Activated naive CD4-positive, alpha-beta T cell treated with anti-CD3 and anti-CD28 coated beads, Interleukin-2, amount 10 ng/mL, durations not matched to agents 7 days and 5 days (primary cell): ENCODE results near the gene VSNL1.

Experiments used
- CTCF ChIA-PET: fragments of 350-600 bp; sonication (Branson Sonifier 250); formaldehyde crosslinking; loops from one replicate; lab custom pipeline; 2021; ENCODE audit warnings: antibody characterized with exemption; lab: Charles Lee
- DNase-seq: peaks from one replicate; pipeline ENCODE4 v3.0.0-alpha.2; 2020
- H3K27ac Mint-ChIP-seq: one replicate; pipeline ENCODE4 v1.8.0; 2021; ENCODE audit warnings: mild to moderate bottlenecking, moderate library complexity, mixed read lengths
- H3K27me3 Mint-ChIP-seq: one replicate; pipeline ENCODE4 v1.8.0; 2021; ENCODE audit warnings: mild to moderate bottlenecking, mixed read lengths
- H3K36me3 Mint-ChIP-seq: one replicate; pipeline ENCODE4 v1.8.0; 2021; ENCODE audit warnings: mixed read lengths
- H3K4me1 Mint-ChIP-seq: one replicate; pipeline ENCODE4 v1.8.0; 2021; ENCODE audit warnings: mixed read lengths
- H3K4me3 Mint-ChIP-seq: one replicate; pipeline ENCODE4 v1.8.0; 2021; ENCODE audit warnings: mild to moderate bottlenecking, moderate library complexity, mixed read lengths
- H3K9me3 Mint-ChIP-seq: one replicate; pipeline ENCODE4 v1.8.0; 2021; ENCODE audit warnings: mixed read lengths

Gene VSNL1

DNA sequence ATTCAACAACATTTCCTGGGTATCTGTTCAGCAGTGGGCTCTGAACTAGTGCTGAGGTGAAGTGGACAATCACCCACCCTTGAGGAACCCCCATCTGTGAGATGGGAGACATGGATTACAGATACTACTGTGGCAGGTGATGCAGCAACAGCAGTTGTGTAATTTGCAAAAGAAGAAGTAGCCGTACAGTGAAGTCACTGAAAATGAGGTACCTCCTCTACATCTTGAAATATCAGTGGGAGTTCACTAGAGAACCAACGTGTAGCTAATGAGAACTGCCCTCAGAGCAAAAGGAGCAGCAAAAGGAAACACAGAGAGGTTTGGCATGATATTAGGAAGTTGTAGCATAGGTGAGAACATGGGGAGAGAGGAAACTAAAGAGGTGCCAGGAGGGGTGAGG lies 41.3 kb downstream of the VSNL1 start:
- no peak for DNase-seq
- Mint-ChIP-seq H3K4me3 (no peak overlapping the region), H3K4me1 (peaks cover 13% of the 10 kb centered on the region), H3K27me3 (no peaks in the 10 kb centered on the region), H3K27ac (no peak overlapping the region), H3K36me3 (no peaks in the 10 kb centered on the region), H3K9me3 (no peaks in the 10 kb centered on the region)
- CTCF ChIA-PET: no interaction called here

GRCh38 chr2:17583166-17583565 lies 42.7 kb downstream of the VSNL1 start:
- no peak for DNase-seq
- H3K27me3 Mint-ChIP-seq: no peaks in the 10 kb centered on the region

DNA sequence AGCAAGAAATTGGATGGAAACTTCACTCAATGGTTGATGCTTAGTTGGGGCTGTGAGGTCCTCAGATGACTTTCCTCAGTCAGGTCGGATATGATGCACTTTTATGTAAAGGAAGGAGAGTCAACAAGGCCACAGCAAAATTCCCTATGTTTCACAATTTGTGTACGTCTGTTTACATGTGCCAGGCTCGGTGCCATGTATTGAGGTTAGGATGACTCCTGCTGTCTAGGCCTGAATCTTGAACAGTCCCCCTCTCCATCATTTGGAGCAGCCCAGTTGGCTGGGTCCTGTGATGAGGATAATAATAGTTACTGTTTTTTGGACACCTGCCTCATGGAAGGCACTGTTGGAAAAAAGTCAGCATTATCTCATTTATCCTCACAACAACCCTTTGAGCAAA lies 43.1 kb downstream of the VSNL1 start:
- peaks cover 8% of the 10 kb centered on the region for H3K4me1 Mint-ChIP-seq
- H3K36me3 Mint-ChIP-seq: no peaks in the 10 kb centered on the region
- H3K4me3 Mint-ChIP-seq: no peak overlapping the region
- H3K27ac Mint-ChIP-seq: no peak overlapping the region
- CTCF ChIA-PET: no interaction called here
- no peaks in the 10 kb centered on the region for H3K27me3 Mint-ChIP-seq
- H3K9me3 Mint-ChIP-seq: no peaks in the 10 kb centered on the region
- DNase-seq: no peak

More at GRCh38 chr2:17583166-17583565, 42.7 kb downstream of the VSNL1 start:
- no peak overlapping the region for H3K4me3 Mint-ChIP-seq
- no peaks in the 10 kb centered on the region for H3K36me3 Mint-ChIP-seq
- no peaks in the 10 kb centered on the region for H3K9me3 Mint-ChIP-seq
- H3K27ac Mint-ChIP-seq: no peak overlapping the region
- H3K4me1 Mint-ChIP-seq: peaks cover 12% of the 10 kb centered on the region
- CTCF ChIA-PET: no interaction called here

- Mint-ChIP-seq H3K4me1 (peaks cover 3% of the 10 kb centered on the region), H3K27ac (no peak overlapping the region), H3K9me3 (no peaks in the 10 kb centered on the region), H3K36me3 (no peaks in the 10 kb centered on the region), H3K27me3 (no peaks in the 10 kb centered on the region), H3K4me3 (no peak overlapping the region)
- no peak for DNase-seq
- CTCF ChIA-PET: no interaction called here
These were observed 44.2 kb downstream of the VSNL1 start for GRCh38 chr2:17584689-17585088.

GRCh38 chr2:17587469-17587868 lies 47.0 kb downstream of the VSNL1 start:
- no peak overlapping the region for H3K27ac Mint-ChIP-seq
- H3K4me3 Mint-ChIP-seq: no peak overlapping the region
- H3K4me1 Mint-ChIP-seq: no peaks in the 10 kb centered on the region
- H3K27me3 Mint-ChIP-seq: no peaks in the 10 kb centered on the region
- H3K9me3 Mint-ChIP-seq: no peaks in the 10 kb centered on the region
- CTCF ChIA-PET: no interaction called here
- no peak for DNase-seq
- no peaks in the 10 kb centered on the region for H3K36me3 Mint-ChIP-seq

DNA sequence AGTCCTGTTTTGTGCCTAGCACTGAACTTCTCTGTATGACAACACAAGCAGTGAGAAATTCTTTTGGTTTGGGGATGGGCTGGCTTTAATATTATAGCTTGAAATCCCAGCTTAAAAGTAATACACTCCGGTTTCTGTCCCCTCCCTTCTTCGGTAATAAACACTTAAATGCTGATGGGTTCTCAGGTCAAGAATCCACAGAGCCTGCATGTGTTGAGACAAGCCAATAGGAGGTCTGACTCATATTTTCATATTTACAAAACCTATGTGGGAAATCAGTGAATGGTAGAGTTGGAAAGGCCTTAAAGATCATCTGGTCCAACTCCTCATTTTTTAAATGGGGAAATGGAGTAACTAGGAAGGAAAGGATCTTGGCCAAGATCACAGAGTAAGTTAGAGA lies 47.5 kb downstream of the VSNL1 start:
- H3K4me3 Mint-ChIP-seq: no peak overlapping the region
- H3K4me1 Mint-ChIP-seq: no peaks in the 10 kb centered on the region
- H3K36me3 Mint-ChIP-seq: no peaks in the 10 kb centered on the region
- no peak overlapping the region for H3K27ac Mint-ChIP-seq
- DNase-seq: no peak
- H3K9me3 Mint-ChIP-seq: no peaks in the 10 kb centered on the region
- H3K27me3 Mint-ChIP-seq: no peaks in the 10 kb centered on the region
- CTCF ChIA-PET: no interaction called here

GRCh38 chr2:17589406-17590035 lies 49.0 kb downstream of the VSNL1 start:
- CTCF ChIA-PET: no interaction called here
- Mint-ChIP-seq H3K9me3 (no peaks in the 10 kb centered on the region), H3K4me1 (no peaks in the 10 kb centered on the region), H3K36me3 (no peaks in the 10 kb centered on the region), H3K27me3 (no peaks in the 10 kb centered on the region), H3K4me3 (no peak overlapping the region), H3K27ac (no peak overlapping the region)
- DNase-seq: no peak

- CTCF ChIA-PET: no interaction called here
- H3K4me3 Mint-ChIP-seq: no peak overlapping the region
- H3K9me3 Mint-ChIP-seq: no peaks in the 10 kb centered on the region
- no peak overlapping the region for H3K27ac Mint-ChIP-seq
- no peaks in the 10 kb centered on the region for H3K4me1 Mint-ChIP-seq
- no peaks in the 10 kb centered on the region for H3K36me3 Mint-ChIP-seq
- no peaks in the 10 kb centered on the region for H3K27me3 Mint-ChIP-seq
- no peak for DNase-seq
These were observed 49.9 kb downstream of the VSNL1 start for GRCh38 chr2:17590342-17590911.

GRCh38 chr2:17591846-17592245 lies 51.4 kb downstream of the VSNL1 start:
- CTCF ChIA-PET: no interaction called here
- H3K27me3 Mint-ChIP-seq: no peaks in the 10 kb centered on the region
- no peak overlapping the region for H3K27ac Mint-ChIP-seq
- DNase-seq: no peak
- H3K4me3 Mint-ChIP-seq: no peak overlapping the region
- H3K36me3 Mint-ChIP-seq: no peaks in the 10 kb centered on the region
- H3K9me3 Mint-ChIP-seq: no peaks in the 10 kb centered on the region
- no peaks in the 10 kb centered on the region for H3K4me1 Mint-ChIP-seq

DNA sequence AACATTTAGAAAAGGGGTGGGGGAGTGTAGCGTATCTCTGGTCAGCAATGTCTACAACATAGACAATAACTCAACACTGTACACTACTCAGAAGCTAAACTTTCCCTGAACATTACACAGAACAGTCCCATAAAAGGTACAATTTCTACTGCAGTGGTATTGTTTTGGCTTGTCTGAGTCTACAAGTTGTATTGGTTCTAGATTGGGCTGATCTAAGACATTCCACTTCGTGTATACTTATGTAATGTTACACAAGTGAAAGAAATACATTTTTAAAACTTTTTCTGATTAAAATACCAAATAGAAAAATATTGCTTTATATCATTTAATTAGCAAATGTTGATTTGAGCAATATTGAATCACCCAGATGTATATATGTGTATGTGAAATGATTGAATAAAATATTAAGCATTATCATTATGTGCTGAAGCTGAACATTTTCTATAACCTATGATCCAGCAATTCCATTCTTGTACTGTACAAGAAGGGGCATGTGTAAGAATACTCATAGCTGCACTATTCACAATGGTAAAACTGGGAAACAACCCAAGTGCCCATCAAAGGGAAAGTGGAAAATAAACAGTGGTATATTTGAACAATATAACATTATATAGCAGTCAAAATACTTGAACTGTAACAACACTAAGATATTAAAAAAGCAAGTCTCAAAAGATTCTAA lies 52.4 kb downstream of the VSNL1 start:
- Mint-ChIP-seq H3K9me3 (no peaks in the 10 kb centered on the region), H3K27me3 (no peaks in the 10 kb centered on the region), H3K36me3 (no peaks in the 10 kb centered on the region), H3K27ac (no peak overlapping the region), H3K4me1 (no peaks in the 10 kb centered on the region), H3K4me3 (no peak overlapping the region)
- CTCF ChIA-PET: no interaction called here
- no peak for DNase-seq

DNA sequence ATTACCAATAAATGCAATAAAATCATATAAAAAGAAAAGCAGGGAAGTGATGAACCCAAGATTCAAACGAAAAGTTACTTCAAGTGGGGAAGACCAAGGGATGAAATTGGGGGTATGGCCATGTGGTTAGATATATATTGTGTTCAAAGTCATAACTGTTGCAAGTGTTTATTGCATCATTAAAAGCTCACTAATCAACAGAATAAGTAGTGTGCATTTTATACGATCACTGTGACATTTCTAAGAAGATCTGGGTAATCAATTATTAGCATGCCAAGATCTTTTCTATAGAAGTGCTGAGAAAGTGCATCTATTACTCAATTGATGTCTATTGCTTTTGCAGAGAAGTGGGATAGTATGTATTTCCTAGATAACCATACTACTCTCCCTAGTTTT lies 52.9 kb downstream of the VSNL1 start:
- Mint-ChIP-seq H3K4me3 (no peak overlapping the region), H3K27me3 (no peaks in the 10 kb centered on the region), H3K27ac (no peak overlapping the region), H3K4me1 (no peaks in the 10 kb centered on the region), H3K9me3 (no peaks in the 10 kb centered on the region), H3K36me3 (no peaks in the 10 kb centered on the region)
- no peak for DNase-seq
- CTCF ChIA-PET: no interaction called here

GRCh38 chr2:17593841-17594491 lies 53.5 kb downstream of the VSNL1 start:
- Mint-ChIP-seq H3K4me3 (no peak overlapping the region), H3K36me3 (no peaks in the 10 kb centered on the region), H3K9me3 (no peaks in the 10 kb centered on the region), H3K27ac (no peak overlapping the region), H3K27me3 (no peaks in the 10 kb centered on the region), H3K4me1 (no peaks in the 10 kb centered on the region)
- CTCF ChIA-PET: no interaction called here
- no peak for DNase-seq

DNA sequence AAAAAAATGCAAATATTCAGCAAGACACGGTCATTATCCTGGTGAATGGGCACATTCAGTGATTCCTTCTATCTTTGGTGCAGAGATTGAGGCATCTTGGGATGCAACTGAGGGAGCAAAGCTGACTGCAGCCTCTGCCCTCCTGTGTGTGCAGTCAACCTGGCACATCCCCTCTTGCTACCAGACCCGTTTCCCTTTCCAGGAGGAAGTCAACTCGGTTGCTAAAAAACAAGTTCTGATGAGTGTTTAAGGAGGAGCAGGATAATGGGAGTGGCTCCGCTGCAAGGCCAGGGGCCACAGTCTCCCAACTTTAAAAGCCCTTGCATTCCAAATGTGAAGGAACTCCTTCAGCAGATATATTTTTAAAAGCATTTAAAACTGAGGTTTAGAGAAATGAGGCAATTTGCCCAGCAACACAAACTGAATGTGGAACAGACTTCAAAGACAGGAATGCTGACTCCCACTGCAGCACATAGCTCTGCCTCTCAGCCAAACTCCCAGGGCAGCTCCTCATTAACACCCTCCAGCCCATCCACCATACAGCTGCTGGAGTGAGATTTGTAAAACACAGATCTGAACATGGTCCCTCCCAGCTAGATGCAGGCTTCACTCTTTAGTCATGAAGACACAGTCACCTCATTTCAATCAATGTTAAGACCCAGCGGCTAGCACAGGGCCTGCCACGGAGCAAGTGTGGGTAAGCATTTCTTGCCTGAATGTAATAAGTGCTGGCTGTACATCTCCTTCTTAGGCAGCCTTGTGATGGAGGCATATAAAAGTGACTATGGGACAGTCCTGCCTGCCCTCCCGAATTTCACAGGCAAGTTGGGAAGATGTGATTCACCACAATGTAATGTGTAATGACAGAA lies 54.3 kb downstream of the VSNL1 start:
- Mint-ChIP-seq H3K9me3 (no peaks in the 10 kb centered on the region), H3K4me1 (no peaks in the 10 kb centered on the region), H3K27ac (no peak overlapping the region), H3K36me3 (no peaks in the 10 kb centered on the region), H3K4me3 (no peak overlapping the region), H3K27me3 (peaks cover 6% of the 10 kb centered on the region)
- CTCF ChIA-PET: no interaction called here
- no peak for DNase-seq

GRCh38 chr2:17599617-17600016 lies 59.1 kb downstream of the VSNL1 start:
- H3K27me3 Mint-ChIP-seq: peaks cover 7% of the 10 kb centered on the region
- no peak overlapping the region for H3K4me3 Mint-ChIP-seq
- CTCF ChIA-PET: no interaction called here
- H3K9me3 Mint-ChIP-seq: no peaks in the 10 kb centered on the region
- H3K27ac Mint-ChIP-seq: no peak overlapping the region
- DNase-seq: no peak
- no peaks in the 10 kb centered on the region for H3K36me3 Mint-ChIP-seq
- H3K4me1 Mint-ChIP-seq: no peaks in the 10 kb centered on the region
